ENCODE data around the gene RSPO3.

Gene RSPO3

DNA sequence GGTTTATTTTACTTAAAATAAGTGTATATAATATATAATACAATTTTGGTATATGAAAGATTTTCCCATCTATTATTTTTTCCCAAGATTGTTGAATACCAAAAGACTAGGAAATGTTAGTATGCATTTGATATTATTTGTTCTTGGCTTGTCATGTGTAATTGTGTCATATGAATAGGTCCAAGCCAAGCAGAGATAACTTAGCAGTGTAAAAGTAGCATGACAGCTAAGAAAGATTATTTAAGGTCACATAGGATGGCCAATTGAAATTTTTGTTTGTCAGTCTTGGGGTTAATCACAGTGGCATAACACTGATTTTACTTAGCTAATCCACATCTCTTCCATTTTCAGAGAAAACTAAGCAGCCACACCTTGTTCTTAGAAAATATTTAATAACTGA is 38.8 kb upstream of the RSPO3 start:
- Histone ChIP-seq H3K4me2 (ENCODE audit: low read depth, low read length, poor library complexity, severe bottlenecking) (no peak overlapping the region), H3K36me3 (ENCODE audit: insufficient read depth, low read length) (no peaks in the 10 kb centered on the region), H3K9me3 (ENCODE audit: insufficient read depth, low read depth, low read length) (no peaks in the 10 kb centered on the region), H2AFZ (ENCODE audit: low read length) (no peak overlapping the region), H3K4me3 (ENCODE audit: low read length, poor library complexity, severe bottlenecking) (no peak overlapping the region), H3K9me2 (replicated peaks; ENCODE audit: low read depth, low read length) (no peaks in the 10 kb centered on the region), H3K79me2 (ENCODE audit: insufficient read depth, low read length) (no peaks in the 10 kb centered on the region), H3K4me1 (ENCODE audit: insufficient read depth, low read length, poor library complexity, severe bottlenecking) (no peaks in the 10 kb centered on the region), H3K9ac (ENCODE audit: low read depth, low read length, poor library complexity, severe bottlenecking) (no peak overlapping the region), H3K27me3 (ENCODE audit: insufficient read depth, low read length, poor library complexity, severe bottlenecking) (no peaks in the 10 kb centered on the region), H4K20me1 (ENCODE audit: insufficient read depth, low read length, poor library complexity, severe bottlenecking) (no peaks in the 10 kb centered on the region), H3F3A (ENCODE audit: low read depth) (no peaks in the 10 kb centered on the region)
- TF ChIP-seq, protein P1, sequence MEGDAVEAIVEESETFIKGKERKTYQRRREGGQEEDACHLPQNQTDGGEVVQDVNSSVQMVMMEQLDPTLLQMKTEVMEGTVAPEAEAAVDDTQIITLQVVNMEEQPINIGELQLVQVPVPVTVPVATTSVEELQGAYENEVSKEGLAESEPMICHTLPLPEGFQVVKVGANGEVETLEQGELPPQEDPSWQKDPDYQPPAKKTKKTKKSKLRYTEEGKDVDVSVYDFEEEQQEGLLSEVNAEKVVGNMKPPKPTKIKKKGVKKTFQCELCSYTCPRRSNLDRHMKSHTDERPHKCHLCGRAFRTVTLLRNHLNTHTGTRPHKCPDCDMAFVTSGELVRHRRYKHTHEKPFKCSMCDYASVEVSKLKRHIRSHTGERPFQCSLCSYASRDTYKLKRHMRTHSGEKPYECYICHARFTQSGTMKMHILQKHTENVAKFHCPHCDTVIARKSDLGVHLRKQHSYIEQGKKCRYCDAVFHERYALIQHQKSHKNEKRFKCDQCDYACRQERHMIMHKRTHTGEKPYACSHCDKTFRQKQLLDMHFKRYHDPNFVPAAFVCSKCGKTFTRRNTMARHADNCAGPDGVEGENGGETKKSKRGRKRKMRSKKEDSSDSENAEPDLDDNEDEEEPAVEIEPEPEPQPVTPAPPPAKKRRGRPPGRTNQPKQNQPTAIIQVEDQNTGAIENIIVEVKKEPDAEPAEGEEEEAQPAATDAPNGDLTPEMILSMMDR (conservative IDR thresholded peaks at IDR 0.05; ENCODE audit: low read length) = no peak
- TF ChIP-seq EZH2phosphoT487 (IDR thresholded peaks at IDR 0.05; ENCODE audit: borderline replicate concordance) = no peak

DNA sequence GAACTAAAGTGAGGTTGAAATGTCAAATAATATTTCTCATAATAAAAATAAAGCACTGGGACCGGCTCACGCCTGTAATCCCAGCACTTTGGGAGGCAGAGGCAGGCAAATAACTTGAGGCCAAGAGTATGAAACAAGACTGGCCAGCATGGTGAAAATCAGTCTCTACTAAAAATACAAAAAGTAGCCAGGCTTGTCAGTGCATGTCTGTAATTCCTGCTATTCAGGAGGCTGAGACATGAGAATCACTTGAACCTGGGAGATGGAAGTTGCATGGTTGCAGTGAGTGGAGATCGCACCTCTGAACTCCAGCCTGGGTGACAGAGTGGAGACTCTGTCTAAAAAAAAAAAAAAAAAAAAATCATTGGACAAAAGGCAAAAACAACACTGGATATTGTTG is 38.4 kb upstream of the RSPO3 start:
- Histone ChIP-seq H3K4me2 (ENCODE audit: low read depth, low read length, poor library complexity, severe bottlenecking) (no peak overlapping the region), H3K9ac (ENCODE audit: low read depth, low read length, poor library complexity, severe bottlenecking) (no peak overlapping the region), H3K4me3 (ENCODE audit: low read length, poor library complexity, severe bottlenecking) (no peak overlapping the region), H4K20me1 (ENCODE audit: insufficient read depth, low read length, poor library complexity, severe bottlenecking) (no peaks in the 10 kb centered on the region), H3K27me3 (ENCODE audit: insufficient read depth, low read length, poor library complexity, severe bottlenecking) (no peaks in the 10 kb centered on the region), H3F3A (ENCODE audit: low read depth) (no peaks in the 10 kb centered on the region), H3K9me3 (ENCODE audit: insufficient read depth, low read depth, low read length) (no peaks in the 10 kb centered on the region), H3K4me1 (ENCODE audit: insufficient read depth, low read length, poor library complexity, severe bottlenecking) (no peaks in the 10 kb centered on the region), H2AFZ (ENCODE audit: low read length) (no peak overlapping the region), H3K36me3 (ENCODE audit: insufficient read depth, low read length) (no peaks in the 10 kb centered on the region), H3K79me2 (ENCODE audit: insufficient read depth, low read length) (no peaks in the 10 kb centered on the region), H3K9me2 (replicated peaks; ENCODE audit: low read depth, low read length) (no peaks in the 10 kb centered on the region)
- TF ChIP-seq EZH2phosphoT487 (IDR thresholded peaks at IDR 0.05; ENCODE audit: borderline replicate concordance) = no peak
- TF ChIP-seq, protein P1 (conservative IDR thresholded peaks at IDR 0.05; ENCODE audit: low read length) = no peak

- Histone ChIP-seq H3K9ac (ENCODE audit: low read depth, low read length, poor library complexity, severe bottlenecking) (no peak overlapping the region), H3K79me2 (ENCODE audit: insufficient read depth, low read length) (no peaks in the 10 kb centered on the region), H3K4me2 (ENCODE audit: low read depth, low read length, poor library complexity, severe bottlenecking) (no peak overlapping the region), H3K9me3 (ENCODE audit: insufficient read depth, low read depth, low read length) (no peaks in the 10 kb centered on the region), H2AFZ (ENCODE audit: low read length) (no peak overlapping the region), H3K4me1 (ENCODE audit: insufficient read depth, low read length, poor library complexity, severe bottlenecking) (no peaks in the 10 kb centered on the region), H3K27me3 (ENCODE audit: insufficient read depth, low read length, poor library complexity, severe bottlenecking) (no peaks in the 10 kb centered on the region), H4K20me1 (ENCODE audit: insufficient read depth, low read length, poor library complexity, severe bottlenecking) (no peaks in the 10 kb centered on the region), H3K9me2 (replicated peaks; ENCODE audit: low read depth, low read length) (no peaks in the 10 kb centered on the region), H3K4me3 (ENCODE audit: low read length, poor library complexity, severe bottlenecking) (no peak overlapping the region), H3K36me3 (ENCODE audit: insufficient read depth, low read length) (no peaks in the 10 kb centered on the region), H3F3A (ENCODE audit: low read depth) (no peaks in the 10 kb centered on the region)
- TF ChIP-seq, protein P1 (conservative IDR thresholded peaks at IDR 0.05; ENCODE audit: low read length) = no peak
- TF ChIP-seq EZH2phosphoT487 (IDR thresholded peaks at IDR 0.05; ENCODE audit: borderline replicate concordance) = no peak
These were observed 35.1 kb upstream of the RSPO3 start for GRCh38 chr6:127083231-127083962.
